ENCODE measurements around the gene SDK1. TPM values are rescaled to one million over a fixed set of nuclear protein-coding genes. Genes with fewer than 3 reads are reported as not detected.

The SDK1 gene
- total RNA-seq, 1 experiment from 2014 or later: 7.1 TPM

DNA sequence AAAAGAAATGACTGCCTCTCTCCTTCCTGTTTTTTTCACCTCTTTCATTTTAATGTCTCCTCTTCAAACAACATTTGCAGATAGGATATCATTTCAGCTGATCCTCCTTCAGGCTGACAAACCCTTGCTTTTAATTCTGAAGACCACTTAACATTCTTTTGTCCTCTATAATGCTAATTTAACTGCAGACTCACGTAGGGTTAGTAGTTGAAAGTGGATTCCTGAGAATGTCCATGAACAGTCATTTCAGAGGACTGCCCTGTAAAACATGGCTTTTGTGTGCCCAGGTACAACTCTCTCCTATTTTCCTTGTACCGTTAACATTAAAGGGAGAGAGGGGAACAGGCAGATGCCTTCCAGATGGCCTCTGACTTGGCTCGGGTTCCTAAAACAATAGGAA lies 524.4 kb downstream of the SDK1 start:
- no peaks in the 10 kb centered on the region for H3K9me3 Mint-ChIP-seq (ENCODE audit: unreplicated experiment)
- ChIA-PET POLR2A (no interaction called here), CTCF (no interaction called here)
- no TSS peak for BruUV-seq (replicated peaks)
- no peaks in the 10 kb centered on the region for H3K4me1 Mint-ChIP-seq (ENCODE audit: low read depth, unreplicated experiment)
- Histone ChIP-seq H3K4me1 (no peaks in the 10 kb centered on the region), H3K27me3 (replicated peaks; ENCODE audit: control insufficient read depth, insufficient read depth, low read length) (no peaks in the 10 kb centered on the region), H3K36me3 (ENCODE audit: control insufficient read depth, insufficient read depth, low read length) (no peaks in the 10 kb centered on the region), H3K4me3 (ENCODE audit: low read depth, low read length) (no peak overlapping the region), H3K9me3 (no peaks in the 10 kb centered on the region)
- H3K36me3 Mint-ChIP-seq (ENCODE audit: insufficient read depth, unreplicated experiment): no peaks in the 10 kb centered on the region
- H3K27me3 Mint-ChIP-seq (ENCODE audit: insufficient read depth, unreplicated experiment): no peaks in the 10 kb centered on the region
- DNase-seq: no peak
- intact Hi-C loops (cut with micrococcal nuclease; ENCODE audit: unreplicated experiment): no loop called here
- no peak overlapping the region for H3K4me3 Mint-ChIP-seq (ENCODE audit: unreplicated experiment)
- TF ChIP-seq, protein P1, sequence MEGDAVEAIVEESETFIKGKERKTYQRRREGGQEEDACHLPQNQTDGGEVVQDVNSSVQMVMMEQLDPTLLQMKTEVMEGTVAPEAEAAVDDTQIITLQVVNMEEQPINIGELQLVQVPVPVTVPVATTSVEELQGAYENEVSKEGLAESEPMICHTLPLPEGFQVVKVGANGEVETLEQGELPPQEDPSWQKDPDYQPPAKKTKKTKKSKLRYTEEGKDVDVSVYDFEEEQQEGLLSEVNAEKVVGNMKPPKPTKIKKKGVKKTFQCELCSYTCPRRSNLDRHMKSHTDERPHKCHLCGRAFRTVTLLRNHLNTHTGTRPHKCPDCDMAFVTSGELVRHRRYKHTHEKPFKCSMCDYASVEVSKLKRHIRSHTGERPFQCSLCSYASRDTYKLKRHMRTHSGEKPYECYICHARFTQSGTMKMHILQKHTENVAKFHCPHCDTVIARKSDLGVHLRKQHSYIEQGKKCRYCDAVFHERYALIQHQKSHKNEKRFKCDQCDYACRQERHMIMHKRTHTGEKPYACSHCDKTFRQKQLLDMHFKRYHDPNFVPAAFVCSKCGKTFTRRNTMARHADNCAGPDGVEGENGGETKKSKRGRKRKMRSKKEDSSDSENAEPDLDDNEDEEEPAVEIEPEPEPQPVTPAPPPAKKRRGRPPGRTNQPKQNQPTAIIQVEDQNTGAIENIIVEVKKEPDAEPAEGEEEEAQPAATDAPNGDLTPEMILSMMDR (IDR thresholded peaks at IDR 0.05; ENCODE audit: insufficient read depth in 1 of 2, low read depth in 1 of 2, low read length in 1 of 2, severe bottlenecking in 1 of 2, unreplicated experiment in 1 of 2): no peak
- no peak overlapping the region for H3K27ac Mint-ChIP-seq (ENCODE audit: unreplicated experiment)

DNA sequence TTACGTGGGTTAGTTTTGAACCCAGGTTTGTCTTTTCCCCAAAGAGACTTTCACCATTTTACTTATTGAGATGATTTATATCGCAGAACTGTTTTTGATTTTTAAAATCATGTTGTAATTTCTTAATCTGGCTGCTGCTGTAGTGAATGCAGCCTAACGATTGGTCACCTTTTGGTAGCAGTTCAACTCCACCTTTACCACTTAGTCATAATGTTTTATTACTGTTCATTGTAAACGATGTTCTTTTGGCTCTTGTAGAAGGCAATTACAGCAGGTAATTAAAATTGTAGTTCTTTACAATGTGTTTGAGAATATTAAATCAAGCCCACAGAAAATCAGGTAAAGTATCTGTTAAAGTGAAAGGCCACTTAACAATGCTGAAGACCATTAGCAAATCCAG lies 531.1 kb downstream of the SDK1 start:
- TF ChIP-seq, protein P1 (IDR thresholded peaks at IDR 0.05; ENCODE audit: insufficient read depth in 1 of 2, low read depth in 1 of 2, low read length in 1 of 2, severe bottlenecking in 1 of 2, unreplicated experiment in 1 of 2): no peak
- intact Hi-C loops (cut with micrococcal nuclease; ENCODE audit: unreplicated experiment): no loop called here
- H3K4me3 ChIP-seq (ENCODE audit: low read depth, low read length): no peak overlapping the region
- Mint-ChIP-seq H3K4me1 (ENCODE audit: low read depth, unreplicated experiment) (no peaks in the 10 kb centered on the region), H3K27ac (ENCODE audit: unreplicated experiment) (no peak overlapping the region), H3K36me3 (ENCODE audit: insufficient read depth, unreplicated experiment) (no peaks in the 10 kb centered on the region), H3K9me3 (ENCODE audit: unreplicated experiment) (no peaks in the 10 kb centered on the region), H3K4me3 (ENCODE audit: unreplicated experiment) (no peak overlapping the region), H3K27me3 (ENCODE audit: insufficient read depth, unreplicated experiment) (peaks cover 3% of the 10 kb centered on the region)
- no peaks in the 10 kb centered on the region for H3K27me3 ChIP-seq (replicated peaks; ENCODE audit: control insufficient read depth, insufficient read depth, low read length)
- ChIA-PET CTCF (no interaction called here), POLR2A (no interaction called here)
- no peaks in the 10 kb centered on the region for H3K9me3 ChIP-seq
- H3K36me3 ChIP-seq (ENCODE audit: control insufficient read depth, insufficient read depth, low read length): no peaks in the 10 kb centered on the region
- no TSS peak for BruUV-seq (replicated peaks)
- H3K4me1 ChIP-seq: no peaks in the 10 kb centered on the region
- no peak for DNase-seq

DNA sequence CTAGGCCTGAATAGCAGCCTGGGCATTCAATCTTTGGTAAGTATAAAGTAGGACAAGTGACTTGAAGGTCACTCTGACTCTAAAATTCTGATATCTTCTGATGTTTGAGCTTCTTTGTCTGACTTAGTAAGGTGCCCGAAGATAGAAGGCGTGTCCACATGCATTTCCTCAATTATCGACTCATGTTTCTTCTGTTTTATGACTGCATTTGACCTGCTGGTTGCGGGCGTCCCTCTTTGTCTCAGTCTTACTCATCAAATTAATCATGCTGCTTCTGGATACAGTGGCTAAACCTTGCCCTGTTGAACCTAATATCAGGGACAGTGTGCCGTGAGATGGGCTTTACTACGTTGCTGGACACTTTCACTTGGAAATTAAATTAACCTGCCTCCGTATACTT lies 534.1 kb downstream of the SDK1 start:
- no peak for DNase-seq
- H3K9me3 ChIP-seq: no peaks in the 10 kb centered on the region
- H3K27me3 ChIP-seq (replicated peaks; ENCODE audit: control insufficient read depth, insufficient read depth, low read length): no peaks in the 10 kb centered on the region
- ChIA-PET CTCF (no interaction called here), POLR2A (no interaction called here)
- H3K27me3 Mint-ChIP-seq (ENCODE audit: insufficient read depth, unreplicated experiment): peaks cover 8% of the 10 kb centered on the region
- H3K36me3 Mint-ChIP-seq (ENCODE audit: insufficient read depth, unreplicated experiment): peaks cover 6% of the 10 kb centered on the region
- TF ChIP-seq, protein P1 (IDR thresholded peaks at IDR 0.05; ENCODE audit: insufficient read depth in 1 of 2, low read depth in 1 of 2, low read length in 1 of 2, severe bottlenecking in 1 of 2, unreplicated experiment in 1 of 2): no peak
- intact Hi-C loops (cut with micrococcal nuclease; ENCODE audit: unreplicated experiment): no loop called here
- no peak overlapping the region for H3K27ac Mint-ChIP-seq (ENCODE audit: unreplicated experiment)
- H3K36me3 ChIP-seq (ENCODE audit: control insufficient read depth, insufficient read depth, low read length): no peaks in the 10 kb centered on the region
- H3K4me1 Mint-ChIP-seq (ENCODE audit: low read depth, unreplicated experiment): no peaks in the 10 kb centered on the region
- no peaks in the 10 kb centered on the region for H3K9me3 Mint-ChIP-seq (ENCODE audit: unreplicated experiment)
- no peak overlapping the region for H3K4me3 ChIP-seq (ENCODE audit: low read depth, low read length)
- no peaks in the 10 kb centered on the region for H3K4me1 ChIP-seq
- no peak overlapping the region for H3K4me3 Mint-ChIP-seq (ENCODE audit: unreplicated experiment)
- BruUV-seq (replicated peaks): no TSS peak

All from Caco-2 (cell line).